Measurements from ENCODE around the gene INPP4B. TPM values are rescaled to one million over a fixed set of nuclear protein-coding genes. Genes with fewer than 3 reads are reported as not detected.

Gene INPP4B
- total RNA-seq, 1 experiment from 2014 or later = 0.07 TPM

- WGBS (ENCODE audit: extremely low coverage, insufficient read length, low lambda C conversion rate) = no CpG with 5 or more reads among the region's 1 CpG
- Histone ChIP-seq H3K4me2 (ENCODE audit: insufficient read depth, insufficient read length, low read length) (no peak overlapping the region), H3K79me1 (ENCODE audit: insufficient read depth, low read depth, low read length, poor library complexity, severe bottlenecking) (no peaks in the 10 kb centered on the region), H2AFZ (ENCODE audit: low read length) (no peak overlapping the region), H3K56ac (ENCODE audit: insufficient read length, low read depth, low read length) (no peak overlapping the region), H3K27me3 (ENCODE audit: insufficient read depth, low read length) (no peaks in the 10 kb centered on the region), H4K8ac (replicated peaks; ENCODE audit: insufficient read length, low read depth, low read length) (no peak overlapping the region), H3K9me3 (ENCODE audit: control insufficient read depth, low read depth, low read length) (no peaks in the 10 kb centered on the region), H2BK12ac (ENCODE audit: insufficient read length, low read depth, low read length) (no peak overlapping the region), H3K27ac (ENCODE audit: insufficient read length, low read depth, low read length) (no peak overlapping the region), H3K9ac (ENCODE audit: extremely low read depth, insufficient read length, low read length) (no peak overlapping the region), H3K4me1 (ENCODE audit: insufficient read depth, low read length) (no peaks in the 10 kb centered on the region), H4K91ac (ENCODE audit: insufficient read length, low read depth, low read length) (no peak overlapping the region), H3K23ac (ENCODE audit: insufficient read length, low read depth, low read length) (no peak overlapping the region), H3K23me2 (ENCODE audit: insufficient read length, low read depth, low read length, poor library complexity, severe bottlenecking) (no peaks in the 10 kb centered on the region), H3K4ac (ENCODE audit: low read depth, low read length) (no peak overlapping the region), H2AK5ac (ENCODE audit: insufficient read length, low read length) (no peak overlapping the region), H2BK15ac (ENCODE audit: low read depth, low read length) (no peak overlapping the region), H2BK5ac (ENCODE audit: insufficient read length, low read length) (no peak overlapping the region), H3T11ph (ENCODE audit: low read length) (no peak overlapping the region), H3K79me2 (ENCODE audit: insufficient read depth, low read length) (no peaks in the 10 kb centered on the region), H2BK120ac (ENCODE audit: low read depth, low read length, poor library complexity, severe bottlenecking) (no peak overlapping the region), H4K20me1 (ENCODE audit: control insufficient read depth, insufficient read depth, insufficient read length) (no peaks in the 10 kb centered on the region), H3K14ac (ENCODE audit: insufficient read depth, low read length) (no peak overlapping the region), H2BK20ac (ENCODE audit: low read depth, low read length, poor library complexity, severe bottlenecking) (no peak overlapping the region), H3K18ac (ENCODE audit: insufficient read length, low read depth, low read length) (no peak overlapping the region), H4K5ac (ENCODE audit: insufficient read length, low read depth, low read length) (no peak overlapping the region)
- no peaks in the 10 kb centered on the region; the same call in 1 of the 2 replicates for H3K27me3 Mint-ChIP-seq (ENCODE audit: low read depth)
- no peak overlapping the region for H3K27ac Mint-ChIP-seq
- TF ChIP-seq CTCF (conservative IDR thresholded peaks at IDR 0.05) = no peak
- H3K36me3 Mint-ChIP-seq (ENCODE audit: insufficient read depth in 1 of 3, low read depth in 3 of 3) = no peaks in the 10 kb centered on the region; a peak in 1 of 7 replicates
- DNase-seq = no peak
- no peak overlapping the region for H3K4me3 Mint-ChIP-seq
- H3K9me3 Mint-ChIP-seq = no peaks in the 10 kb centered on the region
- no peaks in the 10 kb centered on the region for H3K4me1 Mint-ChIP-seq
Observed at GRCh38 chr4:142815834-142816233, 30.3 kb downstream of the INPP4B start.

Measured in H9 (cell line).